GM12878 (cell line): Measurements from ENCODE around the gene GAS2L2. TPM values are rescaled to one million over a fixed set of nuclear protein-coding genes. Genes with fewer than 3 reads are reported as not detected.

Source experiments
- ATAC-seq: fragments of 200-7000 bp; cut with Tn5 transposase; 3 replicates; pipeline ENCODE4 v1.9.1; 2020; ENCODE audit warnings: mild to moderate bottlenecking, moderate library complexity
- BruUV-seq: library from RNA; stranded (reverse); fragments of 400-500 nt; replicated peaks from 2 replicates; lab custom pipeline; 2021; lab: Mats Ljungman, UMichigan
- CTCF ChIA-PET: fragments of 300-600 bp; sonication (Branson Sonifier 250); formaldehyde crosslinking; extraction: SDS; loops from one replicate; lab custom pipeline; 2021; ENCODE audit warnings: inconsistent platforms; lab: Yijun Ruan, JAX
- POLR2A ChIA-PET: fragments of 350-600 bp; formaldehyde crosslinking; extraction: SDS; loops from one replicate; lab custom pipeline; 2021; ENCODE audit warnings: inconsistent platforms; lab: Charles Lee
- RAD21 ChIA-PET: fragments of 300-600 bp; sonication (Branson Sonifier 250); formaldehyde crosslinking; loops from one replicate; lab custom pipeline; 2023; ENCODE audit warnings: antibody characterized with exemption; ENCODE audit not compliant: unreplicated experiment; lab: Charles Lee
- SMC1A ChIA-PET: fragments of 300-600 bp; sonication (Branson Sonifier 250); formaldehyde crosslinking; loops from one replicate; lab custom pipeline; 2023; ENCODE audit not compliant: unreplicated experiment, uncharacterized antibody; lab: Charles Lee
- DNase-seq: peaks from one replicate; pipeline ENCODE4 v3.0.0-alpha.2; 2011; ENCODE audit warnings: low read depth, low spot score
- FAIRE-seq: peaks from 3 replicates; lab custom pipeline; 2011; peaks lifted over from hg19 to GRCh38; lab: Jason Lieb, UNC
- H2AFZ ChIP-seq: 2 replicates; pipeline ENCODE4 v1.6.0; 2011; ENCODE audit warnings: low read depth, low read length, control low read depth; ENCODE audit not compliant: control insufficient read depth
- H3K27ac ChIP-seq: 2 replicates; pipeline ENCODE4 v1.5.1; 2011; ENCODE audit warnings: control low read depth; ENCODE audit not compliant: control insufficient read depth, insufficient read depth
- H3K27me3 ChIP-seq, 2 experiments: replicated peaks in 1 of 2; 2 replicates each; pipeline versions ENCODE4 v1.6.0 to v1.6.1; 2011; ENCODE audit warnings: low read length in 1 of 2; ENCODE audit not compliant: control insufficient read depth in 2 of 2, insufficient read depth in 2 of 2
- H3K36me3 ChIP-seq, 2 experiments: 2 replicates each; pipeline ENCODE4 v1.5.1; 2011; ENCODE audit warnings: low read length in 1 of 2; ENCODE audit not compliant: control insufficient read depth in 2 of 2, insufficient read depth in 2 of 2
- H3K4me1 ChIP-seq: 2 replicates; pipeline ENCODE4 v1.6.1; 2011; ENCODE audit warnings: mild to moderate bottlenecking, low read length, moderate library complexity, mixed read lengths; ENCODE audit not compliant: control insufficient read depth, insufficient read depth
- H3K4me2 ChIP-seq: 2 replicates; pipeline ENCODE4 v1.6.0; 2011; ENCODE audit warnings: control low read depth; ENCODE audit not compliant: control insufficient read depth, insufficient read depth
- H3K4me3 ChIP-seq: fragments of 200-600 bp; sonication (generic); 2 replicates; pipeline ENCODE4 v1.5.1; 2016
- H3K79me2 ChIP-seq: 2 replicates; pipeline ENCODE4 v1.6.0; 2011; ENCODE audit warnings: low read length; ENCODE audit not compliant: control insufficient read depth, insufficient read depth
- H3K9ac ChIP-seq: 2 replicates; pipeline ENCODE4 v1.8.0; 2011; ENCODE audit warnings: low read length, control low read depth, mixed read lengths; ENCODE audit not compliant: control insufficient read depth, insufficient read depth
- H3K9me3 ChIP-seq: replicated peaks from 3 replicates; pipeline ENCODE4 v1.5.1; 2011; ENCODE audit warnings: mild to moderate bottlenecking, low read length; ENCODE audit not compliant: control insufficient read depth, insufficient read depth
- H4K20me1 ChIP-seq: 2 replicates; pipeline ENCODE4 v1.6.0; 2011; ENCODE audit not compliant: control insufficient read depth, insufficient read depth
- BACH1 ChIP-seq: fragments of 450-650 bp; IDR thresholded peaks from 2 replicates; pipeline ENCODE4 v1.6.1; 2017; ENCODE audit warnings: mild to moderate bottlenecking, borderline replicate concordance
- BMI1 ChIP-seq: fragments of 450-650 bp; IDR thresholded peaks from 2 replicates; pipeline ENCODE4 v1.6.1; 2016; ENCODE audit warnings: mild to moderate bottlenecking, moderate library complexity, borderline replicate concordance
- CBFB ChIP-seq: IDR thresholded peaks from 2 replicates; pipeline ENCODE4 v1.6.1; 2016; ENCODE audit warnings: antibody characterized with exemption, low read depth
- CBX3 ChIP-seq: fragments of 200-600 bp; sonication (generic); IDR thresholded peaks from 2 replicates; pipeline ENCODE4 v1.6.1; 2016; ENCODE audit warnings: low read depth, borderline replicate concordance
- CHD2 ChIP-seq: IDR thresholded peaks from 2 replicates; pipeline ENCODE4 v1.6.1; 2011; ENCODE audit warnings: low read depth, low read length, improper control_type of control experiment, borderline replicate concordance
- CREM ChIP-seq: IDR thresholded peaks from 2 replicates; pipeline ENCODE4 v1.6.1; 2014; ENCODE audit warnings: antibody characterized with exemption, low read depth
- FOXM1 ChIP-seq: IDR thresholded peaks from 2 replicates; pipeline ENCODE4 v1.6.1; 2012; ENCODE audit warnings: low read depth, mild to moderate bottlenecking, inconsistent platforms, low read length, moderate library complexity
- IRF4 ChIP-seq: IDR thresholded peaks from 2 replicates; pipeline ENCODE4 v1.6.1; 2011; ENCODE audit warnings: low read depth, low read length
- NFYA ChIP-seq: IDR thresholded peaks from 2 replicates; pipeline ENCODE4 v1.6.1; 2011; ENCODE audit warnings: low read depth, mild to moderate bottlenecking, low read length, improper control_type of control experiment, borderline replicate concordance
- PAX8 ChIP-seq: fragments of 450-650 bp; IDR thresholded peaks from 2 replicates; pipeline ENCODE4 v1.6.1; 2017; ENCODE audit warnings: mild to moderate bottlenecking, moderate library complexity
- SIN3A ChIP-seq: IDR thresholded peaks from 2 replicates; pipeline ENCODE4 v1.6.1; 2012; ENCODE audit warnings: low read depth, low read length, improper control_type of control experiment
- SIX5 ChIP-seq: IDR thresholded peaks from 2 replicates; pipeline ENCODE4 v1.6.1; 2011; ENCODE audit warnings: mild to moderate bottlenecking, low read depth, low read length, moderate library complexity; ENCODE audit not compliant: severe bottlenecking
- TARDBP ChIP-seq: IDR thresholded peaks from 2 replicates; pipeline ENCODE4 v1.6.1; 2016; ENCODE audit warnings: borderline replicate concordance
- ZNF274 ChIP-seq: IDR thresholded peaks from one replicate; pipeline ENCODE4 v1.8.0; 2011; ENCODE audit not compliant: insufficient read length, insufficient read depth
- ZNF384 ChIP-seq: IDR thresholded peaks from 2 replicates; pipeline ENCODE4 v1.6.1; 2012; ENCODE audit warnings: low read depth, mild to moderate bottlenecking, low read length, improper control_type of control experiment, borderline replicate concordance
- ZNF622 ChIP-seq: fragments of 450-650 bp; IDR thresholded peaks from 2 replicates; pipeline ENCODE4 v1.6.1; 2017; ENCODE audit warnings: mild to moderate bottlenecking, inconsistent platforms
- WGBS: methylation state at CpG from one replicate; pipeline ENCODE4 v1.1.6; 2016; ENCODE audit warnings: low lambda C conversion rate; ENCODE audit not compliant: insufficient replicate concordance, insufficient coverage; ENCODE audit errors: missing lambda C conversion rate; 5-methylcytosine and 5-hydroxymethylcytosine counted together
- in situ Hi-C: fragments of 300-500 bp; cut with MboI; formaldehyde crosslinking; loops from 9 replicates; pipeline ENCODE4 v1.14.3; 2018; ENCODE audit warnings: mixed read lengths
- intact Hi-C: fragments of 100-400 bp; cut with micrococcal nuclease; formaldehyde crosslinking; loops from one replicate; pipeline ENCODE4 v1.14.2; 2022; ENCODE audit not compliant: unreplicated experiment
- polyA plus RNA-seq, 11 experiments: library from polyadenylated mRNA; depleted of rRNA in 4 of 11; unstranded in 6 of 11; stranded (reverse) in 5 of 11; fragments of >200 nt; fragmentation: Nextera tagmentation in 4 of 11; fragmentation: Illumina TruSeq in 1 of 11; extraction: Ambion mirVana in 4 of 11; extraction: Trizol in 1 of 11; gene quantifications; 1 replicate in 1 of 11; 2 replicates in 10 of 11; pipeline versions ENCODE4 v1.2.1 to v1.2.3, GENCODE V29; 2011 to 2016; ENCODE audit warnings: inconsistent platforms in 2 of 11, missing spikeins in 2 of 11, low read depth in 1 of 11
- total RNA-seq, 4 experiments: library from RNA; depleted of rRNA in 3 of 4; stranded (reverse); fragments of >200 nt in 3 of 4; fragmentation: Illumina TruSeq in 1 of 4; extraction: Trizol in 1 of 4; gene quantifications; 2 replicates each; pipeline versions ENCODE4 v1.2.1 to v1.2.3, GENCODE V29; 2013 to 2021

The GAS2L2 gene
- total and polyA plus RNA-seq, 10 of the 15 experiments (the other 5 are each of a cell fraction or from before 2014, with no cell fraction given), result 0.01 TPM; not detected in 9

GRCh38 chr17:35698800-35699199, 54.2 kb downstream of the GAS2L2 start:
- DNase-seq, result no peak
- Histone ChIP-seq H2AFZ (no peak overlapping the region), H3K36me3 (peaks cover 3 to 7% of the 10 kb centered on the region in 2 experiments), H3K4me1 (no peaks in the 10 kb centered on the region), H3K27ac (no peak overlapping the region), H3K4me2 (no peak overlapping the region), H3K4me3 (no peak overlapping the region), H3K27me3 (no peaks in the 10 kb centered on the region), H3K9me3 (no peaks in the 10 kb centered on the region), H3K79me2 (no peaks in the 10 kb centered on the region), H4K20me1 (no peaks in the 10 kb centered on the region), H3K9ac (no peak overlapping the region)
- RAD21 ChIA-PET, result no interaction called here
- intact Hi-C loops (no loop called here), in situ Hi-C loops (no loop called here)
- WGBS, result 95% methylated on average over 2 of the region's 2 CpGs
- SMC1A ChIA-PET, result interaction anchor here (0.5 to 0.7 kb wide), 2 partner anchors 11 to 236 kb away, joined by 3 read pairs; no protein-coding TSS in a partner anchor
- CTCF ChIA-PET, result interaction anchor here (0.9 kb wide), 1 partner anchor 9 kb away, joined by 3 read pairs; no protein-coding TSS in a partner anchor
- FAIRE-seq, result no peak
- BruUV-seq, result no TSS peak
- POLR2A ChIA-PET, result no interaction called here
- TF ChIP-seq ZNF622 (no peak), ZNF384 (no peak), FOXM1 (no peak), IRF4 (no peak), CBX3 (no peak), CBFB (no peak), NFYA (no peak), CHD2 (no peak), BACH1 (no peak), CREM (no peak), BMI1 (no peak), SIN3A (no peak), TARDBP (no peak), SIX5 (no peak), PAX8 (no peak), ZNF274 (no peak)
- no peak for ATAC-seq
